Measurements from ENCODE around the gene ILF2.

GRCh38 chr1:153688736-153689328 lies 18.0 kb upstream of the ILF2 start:
- no peak for TF ChIP-seq POLR2A (IDR thresholded peaks at IDR 0.05)
- TF ChIP-seq, protein P1, sequence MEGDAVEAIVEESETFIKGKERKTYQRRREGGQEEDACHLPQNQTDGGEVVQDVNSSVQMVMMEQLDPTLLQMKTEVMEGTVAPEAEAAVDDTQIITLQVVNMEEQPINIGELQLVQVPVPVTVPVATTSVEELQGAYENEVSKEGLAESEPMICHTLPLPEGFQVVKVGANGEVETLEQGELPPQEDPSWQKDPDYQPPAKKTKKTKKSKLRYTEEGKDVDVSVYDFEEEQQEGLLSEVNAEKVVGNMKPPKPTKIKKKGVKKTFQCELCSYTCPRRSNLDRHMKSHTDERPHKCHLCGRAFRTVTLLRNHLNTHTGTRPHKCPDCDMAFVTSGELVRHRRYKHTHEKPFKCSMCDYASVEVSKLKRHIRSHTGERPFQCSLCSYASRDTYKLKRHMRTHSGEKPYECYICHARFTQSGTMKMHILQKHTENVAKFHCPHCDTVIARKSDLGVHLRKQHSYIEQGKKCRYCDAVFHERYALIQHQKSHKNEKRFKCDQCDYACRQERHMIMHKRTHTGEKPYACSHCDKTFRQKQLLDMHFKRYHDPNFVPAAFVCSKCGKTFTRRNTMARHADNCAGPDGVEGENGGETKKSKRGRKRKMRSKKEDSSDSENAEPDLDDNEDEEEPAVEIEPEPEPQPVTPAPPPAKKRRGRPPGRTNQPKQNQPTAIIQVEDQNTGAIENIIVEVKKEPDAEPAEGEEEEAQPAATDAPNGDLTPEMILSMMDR (IDR thresholded peaks at IDR 0.05): no peak

All from breast epithelium (tissue), 3 donors.